ENCODE data around the gene ALKAL2. TPM values are rescaled to one million over a fixed set of nuclear protein-coding genes. Genes with fewer than 3 reads are reported as not detected.

The ALKAL2 gene
- total and polyA plus RNA-seq, 9 of the 15 experiments (the other 6 are each of a cell fraction or from before 2014, with no cell fraction given) = not detected

DNA sequence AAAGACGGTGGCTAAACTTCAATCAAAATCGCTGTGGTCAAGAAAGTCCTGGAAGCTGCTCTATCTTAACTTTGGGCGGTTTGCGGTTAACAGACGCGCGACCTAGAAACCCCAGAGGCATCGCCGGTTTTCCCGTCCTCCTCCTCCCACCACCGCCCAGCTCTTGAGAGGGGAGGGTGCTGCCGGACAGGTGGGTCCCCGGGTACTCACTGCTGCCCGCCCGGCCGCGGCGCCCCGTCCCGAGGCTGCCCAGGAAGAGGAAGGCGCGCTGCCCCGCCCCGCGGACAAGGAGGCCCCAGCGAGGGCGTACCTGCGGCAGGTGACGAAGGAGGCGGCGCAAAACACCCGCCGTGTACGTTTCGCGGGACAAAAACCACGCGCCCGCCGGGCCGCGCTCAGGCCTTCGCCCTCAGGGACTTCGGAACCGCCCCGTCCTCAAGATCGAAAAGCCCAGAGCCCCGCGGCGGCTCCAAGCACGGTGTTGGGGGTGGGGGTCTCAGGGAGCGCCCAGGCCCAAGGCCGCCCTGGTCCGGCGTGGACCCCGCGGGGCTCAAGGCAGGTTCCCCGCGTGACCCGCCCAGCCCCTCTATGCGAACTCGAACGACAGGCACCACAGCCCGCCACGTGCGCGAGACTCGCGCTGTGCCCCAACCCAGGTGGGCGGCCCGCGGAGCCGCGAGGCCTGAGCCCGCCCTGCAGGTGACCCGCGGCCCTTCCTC, 24.0 kb downstream of the ALKAL2 start, which contains the start of gene SH3YL1 (continued):
- TF ChIP-seq KDM5B (IDR thresholded peaks at IDR 0.05; ENCODE audit: insufficient replicate concordance, low read depth, low read length) = no peak
- TF ChIP-seq ZNF830 (CRISPR knock-in tag; IDR thresholded peaks at IDR 0.05) = no peak
- TF ChIP-seq POLR2G (IDR thresholded peaks at IDR 0.05; ENCODE audit: low read depth, low read length) = 0 out of 2 replicates have a peak, but pooled peaks have one; percentile 31
- no peak for TF ChIP-seq NFE2L1 (tag; IDR thresholded peaks at IDR 0.05; ENCODE audit: borderline replicate concordance, low read depth)
- no peak for TF ChIP-seq ATF7 (IDR thresholded peaks at IDR 0.05)

DNA sequence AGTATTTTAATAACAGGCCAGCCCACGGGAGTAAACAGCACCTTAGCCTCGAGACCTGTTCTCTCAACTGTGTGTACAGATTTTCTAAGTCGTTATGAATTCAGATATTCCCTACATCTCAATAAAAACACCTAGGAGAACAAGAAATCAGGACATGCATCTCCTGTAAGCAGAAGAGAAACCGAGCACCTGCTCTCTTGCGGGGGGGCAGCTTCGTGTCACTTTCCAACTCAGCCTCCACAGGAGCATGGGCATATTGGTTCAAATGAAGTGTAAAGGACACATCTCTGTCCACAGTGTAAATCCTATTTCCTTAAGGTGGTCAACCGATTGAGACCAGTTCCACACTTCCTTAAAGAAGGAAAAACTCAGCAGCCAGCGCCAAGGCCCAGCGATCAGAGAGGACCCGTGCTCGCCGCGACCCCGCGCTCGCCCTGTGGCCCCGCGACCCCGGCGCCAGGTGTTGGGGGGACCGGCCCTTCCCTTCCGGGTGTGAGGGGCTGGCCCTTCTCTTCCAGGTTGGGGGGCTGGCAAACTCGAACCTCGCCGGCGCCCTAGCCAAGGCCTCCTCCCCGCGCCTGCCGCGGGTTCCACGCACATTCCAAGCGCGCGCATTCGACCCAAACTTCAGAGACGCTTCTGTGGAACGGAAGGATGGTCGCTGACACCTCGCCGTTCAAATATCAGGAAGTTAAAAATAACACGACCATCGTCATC, 24.7 kb downstream of the ALKAL2 start:
- TF ChIP-seq ZNF780A (CRISPR knock-in tag; IDR thresholded peaks at IDR 0.05) (no peak), SIX5 (IDR thresholded peaks at IDR 0.05; ENCODE audit: borderline replicate concordance in 1 of 2, insufficient read depth in 1 of 2, low read depth in 1 of 2, low read length in 2 of 2) (no peak), FOXP4 (CRISPR knock-in tag; IDR thresholded peaks at IDR 0.05; ENCODE audit: borderline replicate concordance) (no peak)
- Histone ChIP-seq H3K9me3 (replicated peaks; ENCODE audit: control insufficient read depth, insufficient read depth, low read depth, low read length) (peaks cover 5% of the 10 kb centered on the region), H3K9me1 (ENCODE audit: control insufficient read depth, insufficient read depth, low read length) (peaks cover 6% of the 10 kb centered on the region), H3K79me2 (ENCODE audit: control insufficient read depth, insufficient read depth, low read length) (peaks cover 37% of the 10 kb centered on the region), H4K20me1 (replicated peaks; ENCODE audit: control insufficient read depth, insufficient read depth, low read length) (peaks cover 12% of the 10 kb centered on the region), H3K27me3 (ENCODE audit: control insufficient read depth in 2 of 2, insufficient read depth in 2 of 2, low read length in 2 of 2) (no peaks in the 10 kb centered on the region; a peak in 1 of 5 replicates), H3K4me1 (replicated peaks in 1 of 2; ENCODE audit: control insufficient read depth in 2 of 2, insufficient read depth in 2 of 2, low read length in 2 of 2) (peaks cover 13 to 20% of the 10 kb centered on the region in 2 experiments; a peak in 4 of 5 replicates), H3K27ac (ENCODE audit: extremely low read depth, low read depth, low read length) (no peak overlapping the region), H3K36me3 (ENCODE audit: control insufficient read depth, insufficient read depth, low read length) (peaks cover 20% of the 10 kb centered on the region; the same call in 2 of the 3 replicates), H3K4me2 (ENCODE audit: insufficient read depth, low read length) (no peak overlapping the region), H3K9ac (ENCODE audit: insufficient read depth in 1 of 2, low read depth in 2 of 2, low read length in 2 of 2) (no peak overlapping the region), H3K4me3 (no peak overlapping the region), H2AFZ (ENCODE audit: low read depth, low read length) (no peak overlapping the region)
- in situ Hi-C loops (cut with MboI) = no loop called here
- no TSS peak for BruUV-seq (replicated peaks)
- intact Hi-C loops (cut with micrococcal nuclease) = no loop called here
- ATAC-seq (no peak), DNase-seq (ENCODE audit: extremely low read depth in 1 of 4, low spot score in 3 of 4) (no peak), FAIRE-seq (no peak)
- CTCF ChIA-PET (ENCODE audit: low intra/inter-chr PET ratio) = no interaction called here
- 93% methylated on average over 30 of the region's 42 CpGs for WGBS (ENCODE audit: insufficient coverage, low coverage, missing lambda C conversion rate)
- POLR2A ChIA-PET = interaction anchor here (0.6 kb wide), 1 partner anchor 415 kb away, joined by 3 read pairs; no protein-coding TSS in a partner anchor
